ENCODE measurements around the gene CLSTN1. TPM values are rescaled to one million over a fixed set of nuclear protein-coding genes. Genes with fewer than 3 reads are reported as not detected.

CLSTN1 gene
- total and polyA plus RNA-seq, 10 of the 15 experiments (the other 5 are each of a cell fraction or from before 2014, with no cell fraction given): 2.7 to 64.4 (median 23.2) TPM

DNA sequence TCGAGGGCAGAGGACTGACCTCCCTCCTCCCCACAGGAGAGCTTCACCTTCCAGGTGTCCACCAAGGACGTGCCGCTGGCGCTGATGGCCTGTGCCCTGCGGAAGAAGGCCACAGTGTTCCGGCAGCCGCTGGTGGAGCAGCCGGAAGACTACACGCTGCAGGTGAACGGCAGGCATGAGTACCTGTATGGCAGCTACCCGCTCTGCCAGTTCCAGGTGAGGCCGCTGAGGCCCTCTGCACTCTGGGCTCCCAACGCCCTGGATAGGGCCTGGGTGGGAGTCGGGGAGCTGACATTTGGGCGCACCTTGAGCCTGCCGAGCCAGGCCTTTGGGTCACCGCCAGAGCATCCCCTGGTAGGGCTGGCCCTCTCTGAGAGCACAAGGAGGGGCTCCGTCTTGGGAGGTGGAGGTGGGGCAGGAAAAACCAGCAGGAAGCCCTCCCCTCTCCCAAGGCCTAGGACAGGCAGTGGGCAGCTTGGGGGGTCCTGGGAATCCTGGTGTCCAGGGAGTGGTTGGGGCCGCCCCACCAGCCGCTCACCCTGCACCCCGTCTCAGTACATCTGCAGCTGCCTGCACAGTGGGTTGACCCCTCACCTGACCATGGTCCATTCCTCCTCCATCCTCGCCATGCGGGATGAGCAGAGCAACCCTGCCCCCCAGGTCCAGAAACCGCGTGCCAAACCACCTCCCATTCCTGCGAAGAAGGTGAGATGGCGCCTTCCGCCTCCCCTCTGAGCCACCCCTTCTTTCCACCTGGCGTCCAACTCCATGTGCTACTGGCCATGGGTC, 107.2 kb downstream of the CLSTN1 start:
- H3K4me3 ChIP-seq: 0 out of 2 replicates have a peak overlapping the region, but pooled peaks have one; percentile 34
- no TSS peak for BruUV-seq (replicated peaks)
- in situ Hi-C loops (cut with MboI): no loop called here
- ChIA-PET SMC1A (ENCODE audit: uncharacterized antibody, unreplicated experiment) (interaction anchor here (1.2 kb wide), 1 partner anchor 88 kb away, joined by 3 read pairs; no protein-coding TSS in a partner anchor), POLR2A (interaction anchor here (0.5 to 1.5 kb wide), 2 partner anchors 90 to 483 kb away, joined by 3 read pairs; no protein-coding TSS in a partner anchor), RAD21 (ENCODE audit: unreplicated experiment) (interaction anchor here (0.8 kb wide), 1 partner anchor 91 kb away, joined by 3 read pairs; no protein-coding TSS in a partner anchor), CTCF (interaction anchor here (0.9 to 2.0 kb wide), 4 partner anchors 20 to 152 kb away, joined by 4 to 10 read pairs (median 5); no protein-coding TSS in a partner anchor)
- TF ChIP-seq HDAC2 (IDR thresholded peaks at IDR 0.05) (no peak), KDM1A (IDR thresholded peaks at IDR 0.05; ENCODE audit: borderline replicate concordance) (no peak)
- TF ChIP-seq, protein P1, sequence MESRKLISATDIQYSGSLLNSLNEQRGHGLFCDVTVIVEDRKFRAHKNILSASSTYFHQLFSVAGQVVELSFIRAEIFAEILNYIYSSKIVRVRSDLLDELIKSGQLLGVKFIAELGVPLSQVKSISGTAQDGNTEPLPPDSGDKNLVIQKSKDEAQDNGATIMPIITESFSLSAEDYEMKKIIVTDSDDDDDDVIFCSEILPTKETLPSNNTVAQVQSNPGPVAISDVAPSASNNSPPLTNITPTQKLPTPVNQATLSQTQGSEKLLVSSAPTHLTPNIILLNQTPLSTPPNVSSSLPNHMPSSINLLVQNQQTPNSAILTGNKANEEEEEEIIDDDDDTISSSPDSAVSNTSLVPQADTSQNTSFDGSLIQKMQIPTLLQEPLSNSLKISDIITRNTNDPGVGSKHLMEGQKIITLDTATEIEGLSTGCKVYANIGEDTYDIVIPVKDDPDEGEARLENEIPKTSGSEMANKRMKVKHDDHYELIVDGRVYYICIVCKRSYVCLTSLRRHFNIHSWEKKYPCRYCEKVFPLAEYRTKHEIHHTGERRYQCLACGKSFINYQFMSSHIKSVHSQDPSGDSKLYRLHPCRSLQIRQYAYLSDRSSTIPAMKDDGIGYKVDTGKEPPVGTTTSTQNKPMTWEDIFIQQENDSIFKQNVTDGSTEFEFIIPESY (IDR thresholded peaks at IDR 0.05): peak; percentile 13; the same call in 1 of the 2 replicates
- FAIRE-seq (no peak), ATAC-seq (no peak), DNase-seq (ENCODE audit: low read depth, low spot score) (no peak)
- no peaks in the 10 kb centered on the region for H3K27me3 ChIP-seq (replicated peaks in 1 of 2; ENCODE audit: control insufficient read depth in 2 of 2, insufficient read depth in 2 of 2, low read length in 1 of 2)
- no peaks in the 10 kb centered on the region; the same call in 2 of the 3 replicates for H3K9me3 ChIP-seq (replicated peaks; ENCODE audit: control insufficient read depth, insufficient read depth, low read length)
- no peaks in the 10 kb centered on the region; the same call in 1 of the 2 replicates for H3K79me2 ChIP-seq (ENCODE audit: control insufficient read depth, insufficient read depth, low read length)
- 95% methylated on average over 29 of the region's 29 CpGs for WGBS (ENCODE audit: insufficient coverage, insufficient replicate concordance, low lambda C conversion rate, missing lambda C conversion rate)
- peaks cover 18 to 64% of the 10 kb centered on the region in 2 experiments for H3K36me3 ChIP-seq (ENCODE audit: control insufficient read depth in 2 of 2, insufficient read depth in 2 of 2, low read length in 1 of 2)
- no peak overlapping the region for H2AFZ ChIP-seq (ENCODE audit: control insufficient read depth, low read depth, low read length)
- H3K4me1 ChIP-seq (ENCODE audit: control insufficient read depth, insufficient read depth, low read length): peaks cover 23% of the 10 kb centered on the region
- intact Hi-C loops (cut with micrococcal nuclease; ENCODE audit: unreplicated experiment): loop anchor here (1.0 kb wide), 1 partner anchor 89 kb away; no protein-coding TSS in a partner anchor
- no peaks in the 10 kb centered on the region for H4K20me1 ChIP-seq (ENCODE audit: control insufficient read depth, insufficient read depth)
- peak overlapping the region; percentile 45 for H3K4me2 ChIP-seq (ENCODE audit: control insufficient read depth, insufficient read depth)
- peak overlapping the region; percentile 36; the same call in 1 of the 2 replicates for H3K9ac ChIP-seq (ENCODE audit: control insufficient read depth, insufficient read depth, low read length)
- H3K27ac ChIP-seq (ENCODE audit: control insufficient read depth, insufficient read depth): peak overlapping the region; percentile 71
